HepG2 (cell line): ENCODE results near the gene ZCCHC9. TPM values are rescaled to one million over a fixed set of nuclear protein-coding genes. Genes with fewer than 3 reads are reported as not detected.

Source experiments
- ATAC-seq: fragments of 200-7000 bp; cut with Tn5 transposase; 3 replicates; pipeline ENCODE4 v1.9.1; 2020; ENCODE audit warnings: mild to moderate bottlenecking, moderate library complexity
- BruUV-seq: library from RNA; stranded (reverse); fragments of 400-500 nt; replicated peaks from 2 replicates; lab custom pipeline; 2021; lab: Mats Ljungman, UMichigan
- CTCF ChIA-PET: fragments of 300-600 bp; formaldehyde crosslinking; extraction: SDS; loops from one replicate; lab custom pipeline; 2021; ENCODE audit warnings: low total read pairs, inconsistent platforms, low intra/inter-chr PET ratio; lab: Yijun Ruan, JAX
- POLR2A ChIA-PET: fragments of 350-600 bp; sonication (Branson Sonifier 250); formaldehyde crosslinking; loops from one replicate; lab custom pipeline; 2020; ENCODE audit warnings: antibody characterized with exemption, inconsistent platforms; lab: Yijun Ruan, JAX
- DNase-seq: peaks from one replicate; pipeline ENCODE4 v3.0.0-alpha.2; 2015; ENCODE audit warnings: low spot score
- FAIRE-seq: peaks from 3 replicates; lab custom pipeline; 2011; peaks lifted over from hg19 to GRCh38; lab: Jason Lieb, UNC
- H2AFZ ChIP-seq: one replicate; pipeline ENCODE4 v1.6.1; 2011; ENCODE audit warnings: low read length, inconsistent platforms
- H3K27ac ChIP-seq: fragments of 300-600 bp; 3 replicates; pipeline ENCODE4 v1.8.0; 2011; ENCODE audit warnings: mixed run types, mild to moderate bottlenecking, mixed read lengths, low read length, inconsistent platforms; ENCODE audit not compliant: insufficient read depth; ENCODE audit errors: extremely low read length
- H3K27me3 ChIP-seq, 2 experiments: fragments of 200-600 bp in 1 of 2; 2 replicates in 1 of 2; 3 replicates in 1 of 2; pipeline versions ENCODE4 v1.6.0 to v1.8.0; 2011; ENCODE audit warnings: low read length in 2 of 2, mild to moderate bottlenecking in 2 of 2, moderate library complexity in 2 of 2, inconsistent platforms in 1 of 2; ENCODE audit not compliant: insufficient read depth in 2 of 2, control insufficient read depth in 1 of 2
- H3K36me3 ChIP-seq, 2 experiments: fragments of 200-600 bp in 1 of 2; replicated peaks in 1 of 2; 2 replicates in 1 of 2; 3 replicates in 1 of 2; pipeline versions ENCODE4 v1.5.1 to v1.8.0; 2011; ENCODE audit warnings: low read length in 2 of 2, inconsistent platforms in 1 of 2; ENCODE audit not compliant: insufficient read depth in 2 of 2, control insufficient read depth in 1 of 2
- H3K4me1 ChIP-seq: 2 replicates; pipeline ENCODE4 v1.5.1; 2012; ENCODE audit warnings: low read length, inconsistent platforms; ENCODE audit not compliant: insufficient read depth
- H3K4me2 ChIP-seq: 2 replicates; pipeline ENCODE4 v1.6.0; 2011; ENCODE audit warnings: low read depth, low read length, inconsistent platforms
- H3K4me3 ChIP-seq, 3 experiments: fragments of 200-600 bp in 1 of 3; sonication (generic), shearing (Covaris generic) in 1 of 3; replicated peaks in 1 of 3; 2 replicates each; pipeline ENCODE4 v1.5.1; 2011 to 2016; ENCODE audit warnings: low read length in 3 of 3, inconsistent platforms in 2 of 3, low read depth in 2 of 3, mild to moderate bottlenecking in 2 of 3, control low read depth in 1 of 3, mixed read lengths in 1 of 3; ENCODE audit not compliant: insufficient read depth in 1 of 3
- H3K79me2 ChIP-seq: one replicate; pipeline ENCODE4 v1.6.1; 2011; ENCODE audit warnings: low read length, inconsistent platforms; ENCODE audit not compliant: insufficient read depth
- H3K9ac ChIP-seq: 2 replicates; pipeline ENCODE4 v1.6.0; 2011; ENCODE audit warnings: mild to moderate bottlenecking, low read depth, low read length, inconsistent platforms; ENCODE audit not compliant: insufficient read depth
- H3K9me3 ChIP-seq: 2 replicates; pipeline ENCODE4 v1.5.1; 2012; ENCODE audit warnings: mild to moderate bottlenecking, low read length
- H4K20me1 ChIP-seq: 2 replicates; pipeline ENCODE4 v1.6.0; 2011; ENCODE audit warnings: inconsistent platforms, mild to moderate bottlenecking, low read length, moderate library complexity; ENCODE audit not compliant: insufficient read depth
- FOXP1 ChIP-seq, 2 experiments: fragments of 450-650 bp in 1 of 2; IDR thresholded peaks; 2 replicates each; pipeline ENCODE4 v1.6.1; 2017 to 2018; ENCODE audit warnings: antibody characterized with exemption in 1 of 2
- NFE2L2 ChIP-seq: fragments of 150-350 bp; IDR thresholded peaks from 2 replicates; pipeline ENCODE4 v1.6.1; 2014; ENCODE audit warnings: low read length
- PHF20 ChIP-seq: sonication (generic); formaldehyde crosslinking; IDR thresholded peaks from 2 replicates; pipeline ENCODE4 v1.5.0; 2020; ENCODE audit warnings: mild to moderate bottlenecking, missing genetic modification reagents
- RARA ChIP-seq: IDR thresholded peaks from 2 replicates; pipeline ENCODE4 v1.6.1; 2016; ENCODE audit warnings: missing genetic modification reagents, missing compliant biosample characterization
- ZFP41 ChIP-seq: sonication (generic); formaldehyde crosslinking; IDR thresholded peaks from 2 replicates; pipeline ENCODE4 v1.4.0; 2020; ENCODE audit warnings: mild to moderate bottlenecking, missing genetic modification reagents, borderline replicate concordance
- ZNF556 ChIP-seq: sonication (generic); formaldehyde crosslinking; IDR thresholded peaks from 2 replicates; pipeline ENCODE4 v1.4.0; 2020; ENCODE audit warnings: mild to moderate bottlenecking, missing genetic modification reagents, borderline replicate concordance
- ZNF607 ChIP-seq: sonication (generic); formaldehyde crosslinking; IDR thresholded peaks from 2 replicates; pipeline ENCODE4 v1.5.1; 2020; ENCODE audit warnings: missing genetic modification reagents, mild to moderate bottlenecking, borderline replicate concordance
- ZSCAN20 ChIP-seq: sonication (generic); formaldehyde crosslinking; IDR thresholded peaks from 2 replicates; pipeline ENCODE4 v1.4.0; 2020; ENCODE audit warnings: missing genetic modification reagents, mild to moderate bottlenecking, borderline replicate concordance
- WGBS: methylation state at CpG from one replicate; pipeline ENCODE4 v1.1.6; 2017; ENCODE audit warnings: low lambda C conversion rate; 5-methylcytosine and 5-hydroxymethylcytosine counted together
- in situ Hi-C: cut with HindIII; loops from 2 replicates; pipeline ENCODE4 v1.10.0; 2017; ENCODE audit warnings: low pct_unique_long_range_greater_than_20kb; ENCODE audit not compliant: extremely low pct_ligation_motif_present
- intact Hi-C: fragments of 100-400 bp; cut with micrococcal nuclease; formaldehyde crosslinking; loops from one replicate; pipeline ENCODE4 v1.10.0; 2022; ENCODE audit not compliant: unreplicated experiment
- polyA plus RNA-seq, 8 experiments: library from polyadenylated mRNA; depleted of rRNA in 3 of 8; stranded (reverse) in 7 of 8; unstranded in 1 of 8; fragments of >200 nt; fragmentation: Illumina TruSeq in 4 of 8; extraction: Trizol in 4 of 8; gene quantifications; 2 replicates each; pipeline versions ENCODE4 v1.2.1 to v1.2.3, GENCODE V29; 2011 to 2016; ENCODE audit warnings: low read depth in 4 of 8, missing spikeins in 1 of 8, mixed read lengths in 1 of 8; ENCODE audit not compliant: insufficient read depth in 1 of 8
- total RNA-seq, 5 experiments: library from RNA; depleted of rRNA; stranded (reverse); fragments of >200 nt; fragmentation: Illumina TruSeq; extraction: Trizol; gene quantifications; 2 replicates each; pipeline ENCODE4 v1.2.3, GENCODE V29; 2016; ENCODE audit warnings: low read depth in 1 of 5
- TF ChIP-seq, protein P1 (sequence below): sonication (generic); formaldehyde crosslinking; IDR thresholded peaks from 2 replicates; pipeline ENCODE4 v1.5.1; 2020; ENCODE audit warnings: mild to moderate bottlenecking, moderate library complexity, missing genetic modification reagents
- TF ChIP-seq, protein P2 (sequence below): IDR thresholded peaks from 2 replicates; pipeline ENCODE4 v1.6.1; 2018; ENCODE audit warnings: missing genetic modification reagents
- TF ChIP-seq, protein P3 (sequence below): sonication (generic); formaldehyde crosslinking; conservative IDR thresholded peaks from 2 replicates; pipeline ENCODE4 v1.8.0; 2022; ENCODE audit warnings: low read depth, missing genetic modification reagents
- TF ChIP-seq, protein P4 (sequence below): sonication (generic); formaldehyde crosslinking; IDR thresholded peaks from 2 replicates; pipeline ENCODE4 v1.8.0; 2022; ENCODE audit warnings: mild to moderate bottlenecking, missing genetic modification reagents; ENCODE audit not compliant: insufficient replicate concordance

ZCCHC9 gene
- total and polyA plus RNA-seq, 2 of the 13 experiments (the other 11 are each of a cell fraction or from before 2014, with no cell fraction given): 28.7 to 52.5 TPM

DNA sequence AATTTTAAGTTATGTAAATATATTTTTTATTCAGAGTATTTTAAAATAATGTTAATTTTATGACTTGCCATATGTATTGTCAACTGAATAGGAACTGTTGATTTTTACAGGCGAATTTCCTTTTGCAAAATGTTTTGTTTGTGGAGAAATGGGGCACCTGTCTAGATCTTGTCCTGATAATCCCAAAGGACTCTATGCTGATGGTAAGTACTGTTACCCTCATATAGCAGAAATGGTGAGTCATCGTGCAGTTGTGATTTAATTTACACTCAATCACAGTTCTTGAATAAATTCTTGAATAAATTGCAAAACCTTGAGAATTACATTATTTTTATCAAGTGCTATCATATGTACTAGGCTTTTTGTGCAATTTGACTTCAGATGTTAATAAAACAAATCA, 7.4 kb downstream of the ZCCHC9 start:
- 93% methylated on average over 2 of the region's 2 CpGs for WGBS
- FAIRE-seq: no peak
- intact Hi-C loops: no loop called here
- Histone ChIP-seq H3K9ac (no peak overlapping the region), H2AFZ (no peak overlapping the region), H3K4me2 (no peak overlapping the region), H3K4me1 (peaks cover 21% of the 10 kb centered on the region), H3K4me3 (no peak overlapping the region), H3K36me3 (peaks cover 1 to 30% of the 10 kb centered on the region in 2 experiments; a peak in 4 of 5 replicates), H3K27me3 (no peaks in the 10 kb centered on the region; a peak in 1 of 5 replicates), H3K27ac (no peak overlapping the region), H3K9me3 (no peaks in the 10 kb centered on the region), H4K20me1 (no peaks in the 10 kb centered on the region), H3K79me2 (peaks cover 3% of the 10 kb centered on the region)
- no TSS peak for BruUV-seq
- TF ChIP-seq ZSCAN20 (CRISPR knock-in tag): no peak
- TF ChIP-seq FOXP1 (IDR thresholded peaks at IDR 0.05): no peak
- TF ChIP-seq FOXP1 (CRISPR knock-in tag; IDR thresholded peaks at IDR 0.05): no peak
- no peak for TF ChIP-seq ZFP41
- no peak for TF ChIP-seq ZNF607 (CRISPR knock-in tag)
- no peak for TF ChIP-seq PHF20 (CRISPR knock-in tag)
- TF ChIP-seq ZNF556 (CRISPR knock-in tag): no peak
- TF ChIP-seq RARA: no peak
- TF ChIP-seq, protein P1, sequence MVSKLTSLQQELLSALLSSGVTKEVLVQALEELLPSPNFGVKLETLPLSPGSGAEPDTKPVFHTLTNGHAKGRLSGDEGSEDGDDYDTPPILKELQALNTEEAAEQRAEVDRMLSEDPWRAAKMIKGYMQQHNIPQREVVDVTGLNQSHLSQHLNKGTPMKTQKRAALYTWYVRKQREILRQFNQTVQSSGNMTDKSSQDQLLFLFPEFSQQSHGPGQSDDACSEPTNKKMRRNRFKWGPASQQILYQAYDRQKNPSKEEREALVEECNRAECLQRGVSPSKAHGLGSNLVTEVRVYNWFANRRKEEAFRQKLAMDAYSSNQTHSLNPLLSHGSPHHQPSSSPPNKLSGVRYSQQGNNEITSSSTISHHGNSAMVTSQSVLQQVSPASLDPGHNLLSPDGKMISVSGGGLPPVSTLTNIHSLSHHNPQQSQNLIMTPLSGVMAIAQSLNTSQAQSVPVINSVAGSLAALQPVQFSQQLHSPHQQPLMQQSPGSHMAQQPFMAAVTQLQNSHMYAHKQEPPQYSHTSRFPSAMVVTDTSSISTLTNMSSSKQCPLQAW: no peak
- TF ChIP-seq, protein P2, sequence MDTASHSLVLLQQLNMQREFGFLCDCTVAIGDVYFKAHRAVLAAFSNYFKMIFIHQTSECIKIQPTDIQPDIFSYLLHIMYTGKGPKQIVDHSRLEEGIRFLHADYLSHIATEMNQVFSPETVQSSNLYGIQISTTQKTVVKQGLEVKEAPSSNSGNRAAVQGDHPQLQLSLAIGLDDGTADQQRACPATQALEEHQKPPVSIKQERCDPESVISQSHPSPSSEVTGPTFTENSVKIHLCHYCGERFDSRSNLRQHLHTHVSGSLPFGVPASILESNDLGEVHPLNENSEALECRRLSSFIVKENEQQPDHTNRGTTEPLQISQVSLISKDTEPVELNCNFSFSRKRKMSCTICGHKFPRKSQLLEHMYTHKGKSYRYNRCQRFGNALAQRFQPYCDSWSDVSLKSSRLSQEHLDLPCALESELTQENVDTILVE (CRISPR knock-in tag): no peak
- TF ChIP-seq, protein P3, sequence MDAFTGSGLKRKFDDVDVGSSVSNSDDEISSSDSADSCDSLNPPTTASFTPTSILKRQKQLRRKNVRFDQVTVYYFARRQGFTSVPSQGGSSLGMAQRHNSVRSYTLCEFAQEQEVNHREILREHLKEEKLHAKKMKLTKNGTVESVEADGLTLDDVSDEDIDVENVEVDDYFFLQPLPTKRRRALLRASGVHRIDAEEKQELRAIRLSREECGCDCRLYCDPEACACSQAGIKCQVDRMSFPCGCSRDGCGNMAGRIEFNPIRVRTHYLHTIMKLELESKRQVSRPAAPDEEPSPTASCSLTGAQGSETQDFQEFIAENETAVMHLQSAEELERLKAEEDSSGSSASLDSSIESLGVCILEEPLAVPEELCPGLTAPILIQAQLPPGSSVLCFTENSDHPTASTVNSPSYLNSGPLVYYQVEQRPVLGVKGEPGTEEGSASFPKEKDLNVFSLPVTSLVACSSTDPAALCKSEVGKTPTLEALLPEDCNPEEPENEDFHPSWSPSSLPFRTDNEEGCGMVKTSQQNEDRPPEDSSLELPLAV (CRISPR knock-in tag): no peak
- no peak for TF ChIP-seq NFE2L2
- TF ChIP-seq, protein P4, sequence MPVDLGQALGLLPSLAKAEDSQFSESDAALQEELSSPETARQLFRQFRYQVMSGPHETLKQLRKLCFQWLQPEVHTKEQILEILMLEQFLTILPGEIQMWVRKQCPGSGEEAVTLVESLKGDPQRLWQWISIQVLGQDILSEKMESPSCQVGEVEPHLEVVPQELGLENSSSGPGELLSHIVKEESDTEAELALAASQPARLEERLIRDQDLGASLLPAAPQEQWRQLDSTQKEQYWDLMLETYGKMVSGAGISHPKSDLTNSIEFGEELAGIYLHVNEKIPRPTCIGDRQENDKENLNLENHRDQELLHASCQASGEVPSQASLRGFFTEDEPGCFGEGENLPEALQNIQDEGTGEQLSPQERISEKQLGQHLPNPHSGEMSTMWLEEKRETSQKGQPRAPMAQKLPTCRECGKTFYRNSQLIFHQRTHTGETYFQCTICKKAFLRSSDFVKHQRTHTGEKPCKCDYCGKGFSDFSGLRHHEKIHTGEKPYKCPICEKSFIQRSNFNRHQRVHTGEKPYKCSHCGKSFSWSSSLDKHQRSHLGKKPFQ (CRISPR knock-in tag): no peak
- DNase-seq: no peak
- ChIA-PET CTCF (no interaction called here), POLR2A (no interaction called here)
- in situ Hi-C loops: no loop called here
- no peak for ATAC-seq
